ENCODE data around the gene GFI1. TPM values are rescaled to one million over a fixed set of nuclear protein-coding genes. Genes with fewer than 3 reads are reported as not detected.

GFI1 gene
- total RNA-seq, 1 experiment from 2014 or later = 0.52 TPM

DNA sequence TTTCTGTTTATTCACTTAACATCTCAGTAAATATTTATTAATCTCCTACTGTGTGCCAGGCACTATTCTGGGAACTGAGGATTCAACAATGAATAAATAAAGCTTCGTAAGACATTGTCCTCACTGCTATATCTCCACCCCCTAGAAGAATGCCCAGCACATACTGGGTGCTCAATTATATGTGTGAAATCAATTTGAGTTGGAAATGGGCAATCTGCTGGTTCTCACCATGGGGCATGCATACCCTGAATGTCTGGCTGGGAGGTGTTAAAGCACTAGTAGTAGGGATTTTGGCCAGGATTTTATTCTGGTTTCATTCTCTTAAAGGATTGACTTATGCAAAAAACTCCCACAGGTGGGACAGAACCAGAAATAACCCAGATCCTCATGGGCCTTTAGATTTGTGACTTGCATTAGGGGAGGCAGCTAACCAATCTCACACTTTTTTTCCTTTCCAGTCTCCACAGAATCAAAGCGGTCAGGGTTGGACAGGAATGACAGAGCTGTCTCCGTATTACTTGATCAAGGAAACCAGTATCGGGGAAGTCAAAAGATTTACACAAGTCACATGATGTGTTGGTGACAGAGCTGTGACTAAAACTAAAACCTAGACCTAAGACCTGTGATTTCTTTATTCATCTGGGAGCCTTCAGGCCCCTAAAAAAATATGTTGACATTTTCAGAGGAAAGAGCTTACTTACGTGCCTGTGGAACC lies 12.8 kb downstream of the GFI1 start:
- TF ChIP-seq, protein P1, sequence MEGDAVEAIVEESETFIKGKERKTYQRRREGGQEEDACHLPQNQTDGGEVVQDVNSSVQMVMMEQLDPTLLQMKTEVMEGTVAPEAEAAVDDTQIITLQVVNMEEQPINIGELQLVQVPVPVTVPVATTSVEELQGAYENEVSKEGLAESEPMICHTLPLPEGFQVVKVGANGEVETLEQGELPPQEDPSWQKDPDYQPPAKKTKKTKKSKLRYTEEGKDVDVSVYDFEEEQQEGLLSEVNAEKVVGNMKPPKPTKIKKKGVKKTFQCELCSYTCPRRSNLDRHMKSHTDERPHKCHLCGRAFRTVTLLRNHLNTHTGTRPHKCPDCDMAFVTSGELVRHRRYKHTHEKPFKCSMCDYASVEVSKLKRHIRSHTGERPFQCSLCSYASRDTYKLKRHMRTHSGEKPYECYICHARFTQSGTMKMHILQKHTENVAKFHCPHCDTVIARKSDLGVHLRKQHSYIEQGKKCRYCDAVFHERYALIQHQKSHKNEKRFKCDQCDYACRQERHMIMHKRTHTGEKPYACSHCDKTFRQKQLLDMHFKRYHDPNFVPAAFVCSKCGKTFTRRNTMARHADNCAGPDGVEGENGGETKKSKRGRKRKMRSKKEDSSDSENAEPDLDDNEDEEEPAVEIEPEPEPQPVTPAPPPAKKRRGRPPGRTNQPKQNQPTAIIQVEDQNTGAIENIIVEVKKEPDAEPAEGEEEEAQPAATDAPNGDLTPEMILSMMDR (conservative IDR thresholded peaks at IDR 0.05; ENCODE audit: low read depth, low read length) = no peak
- no peak for TF ChIP-seq EZH2 (IDR thresholded peaks at IDR 0.05; ENCODE audit: borderline replicate concordance, low read depth, low read length, poor library complexity, severe bottlenecking)
- no peak overlapping the region for H3K4me3 ChIP-seq (ENCODE audit: low read depth, low read length, poor library complexity, severe bottlenecking)
- H3K36me3 ChIP-seq (ENCODE audit: insufficient read depth, low read length, poor library complexity, severe bottlenecking) = no peaks in the 10 kb centered on the region
- ChIA-PET POLR2A (ENCODE audit: low non-redundant PET) (no interaction called here), CTCF (no interaction called here)
- DNase-seq (ENCODE audit: low spot score) = peak; percentile 31
- intact Hi-C loops (cut with micrococcal nuclease; ENCODE audit: unreplicated experiment) = no loop called here
- H3K9me3 ChIP-seq (ENCODE audit: low read depth, low read length, poor library complexity, severe bottlenecking) = no peaks in the 10 kb centered on the region
- no peak overlapping the region for H3K27ac ChIP-seq (ENCODE audit: low read depth, low read length, poor library complexity, severe bottlenecking)
- H3K4me1 ChIP-seq (ENCODE audit: insufficient read depth, low read length, poor library complexity, severe bottlenecking) = no peaks in the 10 kb centered on the region
- BruUV-seq (replicated peaks) = no TSS peak
- H3K27me3 ChIP-seq (replicated peaks; ENCODE audit: insufficient read depth, low read depth, low read length, poor library complexity) = no peaks in the 10 kb centered on the region

DNA sequence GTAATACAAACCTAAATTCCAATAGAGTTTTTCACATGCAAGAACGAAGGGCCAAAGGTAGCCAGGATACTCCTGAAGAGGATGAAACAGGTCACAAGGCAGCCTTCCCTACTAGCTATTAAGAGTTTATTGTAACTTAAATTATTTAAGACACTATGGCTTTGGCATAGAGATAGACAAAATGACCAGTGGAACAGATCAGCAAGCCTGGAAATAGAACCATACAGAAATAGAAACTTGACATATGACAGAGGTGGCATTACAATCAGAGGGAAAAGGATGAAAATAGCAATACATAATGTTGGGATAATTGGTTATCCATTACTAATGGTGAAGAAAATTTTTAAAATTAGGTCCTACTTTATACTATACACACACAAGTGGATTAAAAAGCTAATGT lies 16.5 kb downstream of the GFI1 start:
- H3K4me1 ChIP-seq (ENCODE audit: insufficient read depth, low read length, poor library complexity, severe bottlenecking) = no peaks in the 10 kb centered on the region
- H3K27ac ChIP-seq (ENCODE audit: low read depth, low read length, poor library complexity, severe bottlenecking) = no peak overlapping the region
- no TSS peak for BruUV-seq (replicated peaks)
- intact Hi-C loops (cut with micrococcal nuclease; ENCODE audit: unreplicated experiment) = no loop called here
- POLR2A ChIA-PET (ENCODE audit: low non-redundant PET) = no interaction called here
- H3K9me3 ChIP-seq (ENCODE audit: low read depth, low read length, poor library complexity, severe bottlenecking) = no peaks in the 10 kb centered on the region
- no peaks in the 10 kb centered on the region for H3K27me3 ChIP-seq (replicated peaks; ENCODE audit: insufficient read depth, low read depth, low read length, poor library complexity)
- no peak for TF ChIP-seq EZH2 (IDR thresholded peaks at IDR 0.05; ENCODE audit: borderline replicate concordance, low read depth, low read length, poor library complexity, severe bottlenecking)
- TF ChIP-seq, protein P1 (conservative IDR thresholded peaks at IDR 0.05; ENCODE audit: low read depth, low read length) = no peak
- H3K4me3 ChIP-seq (ENCODE audit: low read depth, low read length, poor library complexity, severe bottlenecking) = no peak overlapping the region
- no peaks in the 10 kb centered on the region for H3K36me3 ChIP-seq (ENCODE audit: insufficient read depth, low read length, poor library complexity, severe bottlenecking)
- DNase-seq (ENCODE audit: low spot score) = no peak
- CTCF ChIA-PET = no interaction called here

DNA sequence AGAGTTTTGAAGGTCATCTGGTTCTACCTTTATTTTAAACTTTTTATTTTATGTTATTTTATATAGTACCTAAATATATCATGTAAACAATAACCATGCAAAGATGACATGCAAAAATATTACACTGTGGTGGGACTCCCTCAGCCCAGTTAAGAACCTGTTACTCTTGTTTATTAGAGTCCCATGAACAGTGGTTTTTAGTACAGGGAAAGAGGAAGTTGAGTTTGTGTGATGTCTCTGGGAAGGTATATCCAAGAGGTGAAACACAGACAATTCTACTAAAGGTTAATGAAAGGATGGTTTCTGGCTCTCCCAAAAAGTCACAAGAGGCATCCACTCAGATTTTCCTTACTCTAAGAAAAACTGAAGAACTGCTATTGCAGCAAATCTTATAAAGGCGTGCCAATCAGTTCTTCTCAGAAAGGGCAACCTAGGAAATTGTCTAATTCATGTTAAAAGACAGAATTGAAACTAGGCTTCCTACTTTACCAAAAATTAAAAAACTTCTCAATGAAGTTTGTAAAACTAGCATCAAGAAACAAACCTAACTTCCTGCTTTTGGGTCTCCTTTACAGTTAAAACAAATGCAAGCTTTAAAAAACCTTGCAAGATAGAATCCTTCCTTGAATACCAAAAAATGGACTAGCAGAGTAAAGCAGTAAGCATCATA lies 19.9 kb downstream of the GFI1 start:
- DNase-seq (ENCODE audit: low spot score) = no peak
- POLR2A ChIA-PET (ENCODE audit: low non-redundant PET) = interaction anchor here (0.6 kb wide), 1 partner anchor 1687 kb away, joined by 3 read pairs; no protein-coding TSS in a partner anchor
- intact Hi-C loops (cut with micrococcal nuclease; ENCODE audit: unreplicated experiment) = no loop called here
- H3K36me3 ChIP-seq (ENCODE audit: insufficient read depth, low read length, poor library complexity, severe bottlenecking) = no peaks in the 10 kb centered on the region
- TF ChIP-seq EZH2 (IDR thresholded peaks at IDR 0.05; ENCODE audit: borderline replicate concordance, low read depth, low read length, poor library complexity, severe bottlenecking) = no peak
- TF ChIP-seq, protein P1 (conservative IDR thresholded peaks at IDR 0.05; ENCODE audit: low read depth, low read length) = no peak
- H3K4me3 ChIP-seq (ENCODE audit: low read depth, low read length, poor library complexity, severe bottlenecking) = no peak overlapping the region
- H3K27me3 ChIP-seq (replicated peaks; ENCODE audit: insufficient read depth, low read depth, low read length, poor library complexity) = no peaks in the 10 kb centered on the region
- CTCF ChIA-PET = no interaction called here
- H3K4me1 ChIP-seq (ENCODE audit: insufficient read depth, low read length, poor library complexity, severe bottlenecking) = no peaks in the 10 kb centered on the region
- no TSS peak for BruUV-seq (replicated peaks)
- H3K9me3 ChIP-seq (ENCODE audit: low read depth, low read length, poor library complexity, severe bottlenecking) = no peaks in the 10 kb centered on the region
- no peak overlapping the region for H3K27ac ChIP-seq (ENCODE audit: low read depth, low read length, poor library complexity, severe bottlenecking)
